GM12878 (cell line): ENCODE results near the gene TSKU. TPM values are rescaled to one million over a fixed set of nuclear protein-coding genes. Genes with fewer than 3 reads are reported as not detected.

ENCODE experiments used
- ATAC-seq: fragments of 200-7000 bp; cut with Tn5 transposase; 3 replicates; pipeline ENCODE4 v1.9.1; 2020; ENCODE audit warnings: mild to moderate bottlenecking, moderate library complexity
- BruUV-seq: library from RNA; stranded (reverse); fragments of 400-500 nt; replicated peaks from 2 replicates; lab custom pipeline; 2021; lab: Mats Ljungman, UMichigan
- CTCF ChIA-PET: fragments of 300-600 bp; sonication (Branson Sonifier 250); formaldehyde crosslinking; extraction: SDS; loops from one replicate; lab custom pipeline; 2021; ENCODE audit warnings: inconsistent platforms; lab: Yijun Ruan, JAX
- POLR2A ChIA-PET: fragments of 350-600 bp; formaldehyde crosslinking; extraction: SDS; loops from one replicate; lab custom pipeline; 2021; ENCODE audit warnings: inconsistent platforms; lab: Charles Lee
- RAD21 ChIA-PET: fragments of 300-600 bp; sonication (Branson Sonifier 250); formaldehyde crosslinking; loops from one replicate; lab custom pipeline; 2023; ENCODE audit warnings: antibody characterized with exemption; ENCODE audit not compliant: unreplicated experiment; lab: Charles Lee
- SMC1A ChIA-PET: fragments of 300-600 bp; sonication (Branson Sonifier 250); formaldehyde crosslinking; loops from one replicate; lab custom pipeline; 2023; ENCODE audit not compliant: unreplicated experiment, uncharacterized antibody; lab: Charles Lee
- DNase-seq: peaks from one replicate; pipeline ENCODE4 v3.0.0-alpha.2; 2011; ENCODE audit warnings: low read depth, low spot score
- FAIRE-seq: peaks from 3 replicates; lab custom pipeline; 2011; peaks lifted over from hg19 to GRCh38; lab: Jason Lieb, UNC
- H2AFZ ChIP-seq: 2 replicates; pipeline ENCODE4 v1.6.0; 2011; ENCODE audit warnings: low read depth, low read length, control low read depth; ENCODE audit not compliant: control insufficient read depth
- H3K27ac ChIP-seq: 2 replicates; pipeline ENCODE4 v1.5.1; 2011; ENCODE audit warnings: control low read depth; ENCODE audit not compliant: control insufficient read depth, insufficient read depth
- H3K27me3 ChIP-seq, 2 experiments: replicated peaks in 1 of 2; 2 replicates each; pipeline versions ENCODE4 v1.6.0 to v1.6.1; 2011; ENCODE audit warnings: low read length in 1 of 2; ENCODE audit not compliant: control insufficient read depth in 2 of 2, insufficient read depth in 2 of 2
- H3K36me3 ChIP-seq, 2 experiments: 2 replicates each; pipeline ENCODE4 v1.5.1; 2011; ENCODE audit warnings: low read length in 1 of 2; ENCODE audit not compliant: control insufficient read depth in 2 of 2, insufficient read depth in 2 of 2
- H3K4me1 ChIP-seq: 2 replicates; pipeline ENCODE4 v1.6.1; 2011; ENCODE audit warnings: mild to moderate bottlenecking, low read length, moderate library complexity, mixed read lengths; ENCODE audit not compliant: control insufficient read depth, insufficient read depth
- H3K4me2 ChIP-seq: 2 replicates; pipeline ENCODE4 v1.6.0; 2011; ENCODE audit warnings: control low read depth; ENCODE audit not compliant: control insufficient read depth, insufficient read depth
- H3K4me3 ChIP-seq: fragments of 200-600 bp; sonication (generic); 2 replicates; pipeline ENCODE4 v1.5.1; 2016
- H3K79me2 ChIP-seq: 2 replicates; pipeline ENCODE4 v1.6.0; 2011; ENCODE audit warnings: low read length; ENCODE audit not compliant: control insufficient read depth, insufficient read depth
- H3K9ac ChIP-seq: 2 replicates; pipeline ENCODE4 v1.8.0; 2011; ENCODE audit warnings: low read length, control low read depth, mixed read lengths; ENCODE audit not compliant: control insufficient read depth, insufficient read depth
- H3K9me3 ChIP-seq: replicated peaks from 3 replicates; pipeline ENCODE4 v1.5.1; 2011; ENCODE audit warnings: mild to moderate bottlenecking, low read length; ENCODE audit not compliant: control insufficient read depth, insufficient read depth
- H4K20me1 ChIP-seq: 2 replicates; pipeline ENCODE4 v1.6.0; 2011; ENCODE audit not compliant: control insufficient read depth, insufficient read depth
- ASH2L ChIP-seq: fragments of 300-600, 200-600 bp; sonication (generic); IDR thresholded peaks from 2 replicates; pipeline ENCODE4 v1.6.1; 2017; ENCODE audit warnings: low read depth, mild to moderate bottlenecking, borderline replicate concordance
- CBX5 ChIP-seq: sonication (generic); IDR thresholded peaks from 2 replicates; pipeline ENCODE4 v1.6.1; 2016; ENCODE audit warnings: low read depth, moderate library complexity, mild to moderate bottlenecking, inconsistent platforms
- EP300 ChIP-seq, 2 experiments: fragments of 150-350 bp in 1 of 2; IDR thresholded peaks; 2 replicates each; pipeline ENCODE4 v1.6.1; 2011 to 2012; ENCODE audit warnings: low read depth in 2 of 2, low read length in 2 of 2, borderline replicate concordance in 1 of 2, improper control_type of control experiment in 1 of 2, inconsistent platforms in 1 of 2; ENCODE audit not compliant: control insufficient read depth in 1 of 2
- EZH2 ChIP-seq: IDR thresholded peaks from 2 replicates; pipeline ENCODE4 v1.6.1; 2012; ENCODE audit warnings: low read depth, mild to moderate bottlenecking, control low read depth, inconsistent platforms, low read length, borderline replicate concordance; ENCODE audit not compliant: control insufficient read depth
- LARP7 ChIP-seq: fragments of 450-650 bp; IDR thresholded peaks from 2 replicates; pipeline ENCODE4 v1.6.1; 2017; ENCODE audit warnings: mild to moderate bottlenecking
- RBBP5 ChIP-seq: fragments of 200-600 bp; sonication (generic); conservative IDR thresholded peaks from 2 replicates; pipeline ENCODE4 v1.6.1; 2016
- RCOR1 ChIP-seq: conservative IDR thresholded peaks from 2 replicates; pipeline ENCODE4 v1.6.1; 2012; ENCODE audit warnings: low read depth, low read length, improper control_type of control experiment
- SREBF2 ChIP-seq: IDR thresholded peaks from 2 replicates; pipeline ENCODE4 v1.6.1; 2012; ENCODE audit warnings: mild to moderate bottlenecking, low read length
- STAT3 ChIP-seq: IDR thresholded peaks from 2 replicates; pipeline ENCODE4 v1.6.1; 2011; ENCODE audit warnings: low read depth, low read length, improper control_type of control experiment
- TCF12 ChIP-seq: IDR thresholded peaks from 2 replicates; pipeline ENCODE4 v1.6.1; 2011; ENCODE audit warnings: low read depth, mild to moderate bottlenecking, low read length
- WRNIP1 ChIP-seq: IDR thresholded peaks from 2 replicates; pipeline ENCODE4 v1.6.1; 2011; ENCODE audit warnings: low read depth, low read length, improper control_type of control experiment, borderline replicate concordance
- YBX1 ChIP-seq: fragments of 450-650 bp; IDR thresholded peaks from 2 replicates; pipeline ENCODE4 v1.6.1; 2016; ENCODE audit warnings: antibody characterized with exemption
- ZSCAN29 ChIP-seq: fragments of 450-650 bp; IDR thresholded peaks from 2 replicates; pipeline ENCODE4 v1.6.1; 2017; ENCODE audit warnings: mild to moderate bottlenecking, moderate library complexity
- WGBS: methylation state at CpG from one replicate; pipeline ENCODE4 v1.1.6; 2016; ENCODE audit warnings: low lambda C conversion rate; ENCODE audit not compliant: insufficient replicate concordance, insufficient coverage; ENCODE audit errors: missing lambda C conversion rate; 5-methylcytosine and 5-hydroxymethylcytosine counted together
- in situ Hi-C: fragments of 300-500 bp; cut with MboI; formaldehyde crosslinking; loops from 9 replicates; pipeline ENCODE4 v1.14.3; 2018; ENCODE audit warnings: mixed read lengths
- intact Hi-C: fragments of 100-400 bp; cut with micrococcal nuclease; formaldehyde crosslinking; loops from one replicate; pipeline ENCODE4 v1.14.2; 2022; ENCODE audit not compliant: unreplicated experiment
- polyA plus RNA-seq, 11 experiments: library from polyadenylated mRNA; depleted of rRNA in 4 of 11; unstranded in 6 of 11; stranded (reverse) in 5 of 11; fragments of >200 nt; fragmentation: Nextera tagmentation in 4 of 11; fragmentation: Illumina TruSeq in 1 of 11; extraction: Ambion mirVana in 4 of 11; extraction: Trizol in 1 of 11; gene quantifications; 1 replicate in 1 of 11; 2 replicates in 10 of 11; pipeline versions ENCODE4 v1.2.1 to v1.2.3, GENCODE V29; 2011 to 2016; ENCODE audit warnings: inconsistent platforms in 2 of 11, missing spikeins in 2 of 11, low read depth in 1 of 11
- total RNA-seq, 4 experiments: library from RNA; depleted of rRNA in 3 of 4; stranded (reverse); fragments of >200 nt in 3 of 4; fragmentation: Illumina TruSeq in 1 of 4; extraction: Trizol in 1 of 4; gene quantifications; 2 replicates each; pipeline versions ENCODE4 v1.2.1 to v1.2.3, GENCODE V29; 2013 to 2021
- TF ChIP-seq, protein P1 (sequence below): fragments of 450-650 bp; IDR thresholded peaks from 2 replicates; pipeline ENCODE4 v1.6.1; 2017; ENCODE audit warnings: mild to moderate bottlenecking, moderate library complexity
- TF ChIP-seq, protein P2 (sequence below): fragments of 450-650 bp; IDR thresholded peaks from 2 replicates; pipeline ENCODE4 v1.6.1; 2014; ENCODE audit warnings: mild to moderate bottlenecking
- TF ChIP-seq, protein P3 (sequence below): IDR thresholded peaks from 2 replicates; pipeline ENCODE4 v1.6.1; 2011; ENCODE audit warnings: borderline replicate concordance, low read depth, mild to moderate bottlenecking, moderate library complexity, low read length; ENCODE audit not compliant: insufficient read depth, poor library complexity, severe bottlenecking

TSKU gene
- total and polyA plus RNA-seq, 10 of the 15 experiments (the other 5 are each of a cell fraction or from before 2014, with no cell fraction given), result 0.04 to 1.5 (median 0.62) TPM

DNA sequence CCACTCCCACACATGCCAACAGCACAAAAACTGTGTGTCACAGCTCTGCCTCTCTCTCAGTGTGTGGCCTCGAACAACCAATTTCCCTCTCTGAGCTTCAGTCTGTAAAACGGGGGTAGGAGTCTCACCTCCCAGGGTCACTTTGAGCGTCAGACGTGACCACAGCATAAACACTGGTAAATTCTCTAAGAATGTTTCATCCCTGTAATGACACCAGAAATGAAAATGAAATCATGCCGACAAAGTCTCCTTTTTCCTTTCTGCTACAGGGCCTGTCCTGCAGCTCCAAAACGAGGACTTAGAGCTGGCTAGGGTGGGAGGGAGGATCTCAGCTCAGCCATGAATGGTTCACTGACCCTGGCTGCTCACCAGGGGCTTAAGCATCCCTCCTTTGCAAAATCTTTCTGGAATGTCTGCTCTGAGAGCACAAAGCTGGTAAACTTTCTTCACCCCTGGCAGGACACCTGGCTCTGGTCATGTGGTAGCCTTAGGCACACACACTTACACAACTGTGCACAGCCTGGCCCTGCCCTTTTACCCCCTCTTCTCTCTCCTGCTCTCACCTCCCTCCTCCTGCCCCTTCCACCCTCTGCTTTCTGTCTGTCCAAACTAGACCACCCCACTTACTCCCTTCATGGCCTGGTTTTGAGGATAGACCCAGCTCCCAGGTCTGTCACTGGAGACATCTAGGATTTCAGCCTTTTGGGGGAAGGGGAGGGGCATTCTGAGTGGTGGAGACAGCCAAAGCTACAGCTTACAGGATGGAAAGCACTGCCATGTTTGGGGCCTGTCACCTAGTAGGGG, 12.3 kb upstream of the TSKU start:
- DNase-seq (no peak), ATAC-seq (peak; percentile 40), FAIRE-seq (no peak)
- ChIA-PET CTCF (interaction anchor here (1.1 to 1.9 kb wide), 2 partner anchors 37 to 148 kb away, joined by 3 to 6 read pairs; no protein-coding TSS in a partner anchor), SMC1A (no interaction called here), RAD21 (no interaction called here), POLR2A (no interaction called here)
- intact Hi-C loops (no loop called here), in situ Hi-C loops (no loop called here)
- Histone ChIP-seq H3K4me3 (no peak overlapping the region), H3K4me2 (no peak overlapping the region), H2AFZ (no peak overlapping the region; the same call in 1 of the 2 replicates), H3K27ac (no peak overlapping the region), H4K20me1 (no peaks in the 10 kb centered on the region), H3K27me3 (no peaks in the 10 kb centered on the region; a peak in 2 of 4 replicates), H3K9me3 (no peaks in the 10 kb centered on the region; the same call in 1 of the 3 replicates), H3K9ac (no peak overlapping the region), H3K36me3 (no peaks in the 10 kb centered on the region), H3K79me2 (no peaks in the 10 kb centered on the region), H3K4me1 (peaks cover 7% of the 10 kb centered on the region)
- 32% methylated on average over 6 of the region's 6 CpGs for WGBS
- BruUV-seq, result no TSS peak
- TF ChIP-seq WRNIP1, result no peak
- TF ChIP-seq CBX5, result no peak
- TF ChIP-seq, protein P1, sequence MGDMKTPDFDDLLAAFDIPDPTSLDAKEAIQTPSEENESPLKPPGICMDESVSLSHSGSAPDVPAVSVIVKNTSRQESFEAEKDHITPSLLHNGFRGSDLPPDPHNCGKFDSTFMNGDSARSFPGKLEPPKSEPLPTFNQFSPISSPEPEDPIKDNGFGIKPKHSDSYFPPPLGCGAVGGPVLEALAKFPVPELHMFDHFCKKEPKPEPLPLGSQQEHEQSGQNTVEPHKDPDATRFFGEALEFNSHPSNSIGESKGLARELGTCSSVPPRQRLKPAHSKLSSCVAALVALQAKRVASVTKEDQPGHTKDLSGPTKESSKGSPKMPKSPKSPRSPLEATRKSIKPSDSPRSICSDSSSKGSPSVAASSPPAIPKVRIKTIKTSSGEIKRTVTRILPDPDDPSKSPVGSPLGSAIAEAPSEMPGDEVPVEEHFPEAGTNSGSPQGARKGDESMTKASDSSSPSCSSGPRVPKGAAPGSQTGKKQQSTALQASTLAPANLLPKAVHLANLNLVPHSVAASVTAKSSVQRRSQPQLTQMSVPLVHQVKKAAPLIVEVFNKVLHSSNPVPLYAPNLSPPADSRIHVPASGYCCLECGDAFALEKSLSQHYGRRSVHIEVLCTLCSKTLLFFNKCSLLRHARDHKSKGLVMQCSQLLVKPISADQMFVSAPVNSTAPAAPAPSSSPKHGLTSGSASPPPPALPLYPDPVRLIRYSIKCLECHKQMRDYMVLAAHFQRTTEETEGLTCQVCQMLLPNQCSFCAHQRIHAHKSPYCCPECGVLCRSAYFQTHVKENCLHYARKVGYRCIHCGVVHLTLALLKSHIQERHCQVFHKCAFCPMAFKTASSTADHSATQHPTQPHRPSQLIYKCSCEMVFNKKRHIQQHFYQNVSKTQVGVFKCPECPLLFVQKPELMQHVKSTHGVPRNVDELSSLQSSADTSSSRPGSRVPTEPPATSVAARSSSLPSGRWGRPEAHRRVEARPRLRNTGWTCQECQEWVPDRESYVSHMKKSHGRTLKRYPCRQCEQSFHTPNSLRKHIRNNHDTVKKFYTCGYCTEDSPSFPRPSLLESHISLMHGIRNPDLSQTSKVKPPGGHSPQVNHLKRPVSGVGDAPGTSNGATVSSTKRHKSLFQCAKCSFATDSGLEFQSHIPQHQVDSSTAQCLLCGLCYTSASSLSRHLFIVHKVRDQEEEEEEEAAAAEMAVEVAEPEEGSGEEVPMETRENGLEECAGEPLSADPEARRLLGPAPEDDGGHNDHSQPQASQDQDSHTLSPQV, result no peak
- TF ChIP-seq, protein P2, sequence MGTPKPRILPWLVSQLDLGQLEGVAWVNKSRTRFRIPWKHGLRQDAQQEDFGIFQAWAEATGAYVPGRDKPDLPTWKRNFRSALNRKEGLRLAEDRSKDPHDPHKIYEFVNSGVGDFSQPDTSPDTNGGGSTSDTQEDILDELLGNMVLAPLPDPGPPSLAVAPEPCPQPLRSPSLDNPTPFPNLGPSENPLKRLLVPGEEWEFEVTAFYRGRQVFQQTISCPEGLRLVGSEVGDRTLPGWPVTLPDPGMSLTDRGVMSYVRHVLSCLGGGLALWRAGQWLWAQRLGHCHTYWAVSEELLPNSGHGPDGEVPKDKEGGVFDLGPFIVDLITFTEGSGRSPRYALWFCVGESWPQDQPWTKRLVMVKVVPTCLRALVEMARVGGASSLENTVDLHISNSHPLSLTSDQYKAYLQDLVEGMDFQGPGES, result no peak
- no peak for TF ChIP-seq LARP7
- TF ChIP-seq RCOR1, result no peak
- TF ChIP-seq STAT3, result no peak
- TF ChIP-seq YBX1, result no peak
- no peak for TF ChIP-seq ASH2L
- TF ChIP-seq ZSCAN29, result no peak
- TF ChIP-seq EP300 (IDR thresholded peaks at IDR 0.05; ENCODE audit: borderline replicate concordance in 1 of 2, control insufficient read depth in 1 of 2, low read depth in 2 of 2, low read length in 2 of 2), result no peak
- TF ChIP-seq EZH2, result no peak
- no peak for TF ChIP-seq RBBP5
- TF ChIP-seq SREBF2, result no peak
- no peak for TF ChIP-seq TCF12
- TF ChIP-seq, protein P3, sequence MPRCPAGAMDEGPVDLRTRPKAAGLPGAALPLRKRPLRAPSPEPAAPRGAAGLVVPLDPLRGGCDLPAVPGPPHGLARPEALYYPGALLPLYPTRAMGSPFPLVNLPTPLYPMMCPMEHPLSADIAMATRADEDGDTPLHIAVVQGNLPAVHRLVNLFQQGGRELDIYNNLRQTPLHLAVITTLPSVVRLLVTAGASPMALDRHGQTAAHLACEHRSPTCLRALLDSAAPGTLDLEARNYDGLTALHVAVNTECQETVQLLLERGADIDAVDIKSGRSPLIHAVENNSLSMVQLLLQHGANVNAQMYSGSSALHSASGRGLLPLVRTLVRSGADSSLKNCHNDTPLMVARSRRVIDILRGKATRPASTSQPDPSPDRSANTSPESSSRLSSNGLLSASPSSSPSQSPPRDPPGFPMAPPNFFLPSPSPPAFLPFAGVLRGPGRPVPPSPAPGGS, result no peak
